ENCODE data around the gene DLL4.

DLL4 gene

DNA sequence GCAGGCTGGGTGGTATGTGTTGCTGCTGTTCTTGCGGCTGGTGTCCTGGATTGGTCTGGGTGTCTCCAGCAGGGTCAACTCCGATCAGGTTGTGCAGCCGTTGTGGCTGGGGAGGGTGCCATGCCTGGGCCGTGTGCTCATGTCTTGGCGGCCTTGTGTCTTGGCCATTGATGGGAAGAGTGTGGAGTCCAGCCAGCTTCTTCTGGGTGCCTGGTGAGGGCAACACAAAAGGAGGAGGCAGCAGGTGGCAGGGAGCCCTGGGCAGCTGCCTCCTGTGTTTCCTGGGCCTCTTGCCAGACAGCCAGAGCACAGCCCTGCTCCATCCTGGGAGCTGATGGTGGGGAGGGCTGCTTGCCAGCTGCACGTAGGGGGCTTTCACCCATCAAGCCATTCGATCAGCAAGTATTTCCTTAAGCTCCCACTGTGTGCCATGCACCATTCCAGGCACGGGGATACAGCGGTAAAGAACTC is 28.5 kb downstream of the DLL4 start:
- Histone ChIP-seq H3K79me1 (ENCODE audit: low read length) (peaks cover 5% of the 10 kb centered on the region), H3K4me2 (ENCODE audit: low read length) (no peak overlapping the region), H3K4me3 (ENCODE audit: low read length) (no peak overlapping the region), H3K23ac (ENCODE audit: low read length) (no peak overlapping the region), H4K5ac (ENCODE audit: low read length) (no peak overlapping the region), H3K79me2 (ENCODE audit: control insufficient read depth, insufficient read depth, low read length) (peaks cover 7% of the 10 kb centered on the region), H3K18ac (ENCODE audit: low read length) (no peak overlapping the region), H3K27me3 (ENCODE audit: insufficient read depth, low read length, poor library complexity) (no peaks in the 10 kb centered on the region), H2AK5ac (ENCODE audit: low read length) (no peak overlapping the region), H4K8ac (ENCODE audit: low read depth, low read length) (no peak overlapping the region), H3K27ac (ENCODE audit: low read depth, low read length) (no peak overlapping the region), H2BK15ac (replicated peaks; ENCODE audit: low read depth) (no peak overlapping the region), H3K4ac (ENCODE audit: low read depth, low read length) (no peak overlapping the region), H3K4me1 (ENCODE audit: control insufficient read depth, low read depth, low read length) (no peaks in the 10 kb centered on the region), H3K36me3 (ENCODE audit: control insufficient read depth, insufficient read depth, low read length) (peaks cover 5% of the 10 kb centered on the region), H2BK120ac (ENCODE audit: low read depth, low read length) (no peak overlapping the region), H2BK5ac (ENCODE audit: low read length) (no peak overlapping the region), H3K9ac (ENCODE audit: low read length) (no peak overlapping the region), H3K56ac (ENCODE audit: low read length) (no peak overlapping the region)
- DNase-seq = no peak
- WGBS (ENCODE audit: extremely low coverage, insufficient coverage, low lambda C conversion rate) = no CpG with 5 or more reads among the region's 9 CpGs

DNA sequence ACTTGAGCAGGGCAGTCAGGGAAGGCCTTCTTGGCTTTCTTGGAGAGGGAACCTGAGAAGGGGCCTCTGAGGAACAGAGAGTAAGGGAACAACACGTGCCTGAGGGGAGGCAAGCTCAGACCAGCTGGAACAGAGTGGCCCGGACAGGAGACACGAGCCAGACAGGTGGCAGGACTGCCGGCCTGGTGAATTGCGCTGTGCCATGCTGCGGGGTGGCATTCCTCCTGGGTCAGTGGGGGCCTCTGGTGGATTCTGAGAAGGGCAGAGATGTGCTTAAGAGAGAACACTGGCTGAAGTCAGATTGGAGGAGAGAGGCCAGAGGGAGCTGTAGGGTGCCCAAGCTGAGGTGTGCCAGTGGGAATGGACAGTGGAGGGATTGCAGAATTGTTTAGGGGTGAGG is 29.0 kb downstream of the DLL4 start:
- Histone ChIP-seq H3K79me1 (ENCODE audit: low read length) (peaks cover 5% of the 10 kb centered on the region), H3K56ac (ENCODE audit: low read length) (no peak overlapping the region), H2BK5ac (ENCODE audit: low read length) (no peak overlapping the region), H3K18ac (ENCODE audit: low read length) (no peak overlapping the region), H3K27ac (ENCODE audit: low read depth, low read length) (no peak overlapping the region), H3K23ac (ENCODE audit: low read length) (peak overlapping the region; percentile 57), H3K4me2 (ENCODE audit: low read length) (no peak overlapping the region), H3K27me3 (ENCODE audit: insufficient read depth, low read length, poor library complexity) (no peaks in the 10 kb centered on the region), H3K4me3 (ENCODE audit: low read length) (no peak overlapping the region), H4K5ac (ENCODE audit: low read length) (no peak overlapping the region), H2BK15ac (replicated peaks; ENCODE audit: low read depth) (no peak overlapping the region), H2AK5ac (ENCODE audit: low read length) (no peak overlapping the region), H3K4ac (ENCODE audit: low read depth, low read length) (no peak overlapping the region), H3K36me3 (ENCODE audit: control insufficient read depth, insufficient read depth, low read length) (peaks cover 5% of the 10 kb centered on the region), H2BK120ac (ENCODE audit: low read depth, low read length) (no peak overlapping the region), H3K4me1 (ENCODE audit: control insufficient read depth, low read depth, low read length) (no peaks in the 10 kb centered on the region), H4K8ac (ENCODE audit: low read depth, low read length) (no peak overlapping the region), H3K79me2 (ENCODE audit: control insufficient read depth, insufficient read depth, low read length) (peaks cover 7% of the 10 kb centered on the region), H3K9ac (ENCODE audit: low read length) (no peak overlapping the region)
- DNase-seq = no peak
- no CpG with 5 or more reads among the region's 6 CpGs for WGBS (ENCODE audit: extremely low coverage, insufficient coverage, low lambda C conversion rate)

DNA sequence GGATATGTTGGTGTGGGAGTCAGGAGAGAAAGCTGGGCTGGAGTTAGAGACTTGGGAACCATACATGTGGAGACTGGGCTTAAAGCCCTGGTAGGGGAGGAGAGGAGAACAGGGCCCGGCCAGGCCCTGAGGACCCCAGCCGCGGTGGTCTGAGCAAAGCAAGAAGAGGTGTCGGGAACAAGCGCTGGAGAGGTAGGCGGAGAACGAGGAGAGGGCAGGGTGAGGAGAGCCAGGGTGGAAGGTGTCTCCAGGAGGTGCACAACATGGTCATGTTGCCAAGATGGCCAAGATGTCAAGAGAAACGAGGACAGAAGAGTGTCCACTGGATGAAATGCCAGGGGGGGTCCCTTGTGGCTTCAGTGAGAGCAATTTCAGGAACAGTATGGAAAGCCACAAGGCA is 29.6 kb downstream of the DLL4 start:
- Histone ChIP-seq H4K5ac (ENCODE audit: low read length) (no peak overlapping the region), H3K18ac (ENCODE audit: low read length) (no peak overlapping the region), H3K4ac (ENCODE audit: low read depth, low read length) (no peak overlapping the region), H3K56ac (ENCODE audit: low read length) (no peak overlapping the region), H2AK5ac (ENCODE audit: low read length) (no peak overlapping the region), H2BK15ac (replicated peaks; ENCODE audit: low read depth) (no peak overlapping the region), H3K23ac (ENCODE audit: low read length) (no peak overlapping the region), H2BK120ac (ENCODE audit: low read depth, low read length) (no peak overlapping the region), H3K4me3 (ENCODE audit: low read length) (no peak overlapping the region), H3K36me3 (ENCODE audit: control insufficient read depth, insufficient read depth, low read length) (peaks cover 5% of the 10 kb centered on the region), H3K9ac (ENCODE audit: low read length) (no peak overlapping the region), H3K27me3 (ENCODE audit: insufficient read depth, low read length, poor library complexity) (no peaks in the 10 kb centered on the region), H3K4me2 (ENCODE audit: low read length) (no peak overlapping the region), H2BK5ac (ENCODE audit: low read length) (no peak overlapping the region), H3K79me2 (ENCODE audit: control insufficient read depth, insufficient read depth, low read length) (peaks cover 5% of the 10 kb centered on the region), H3K79me1 (ENCODE audit: low read length) (peaks cover 5% of the 10 kb centered on the region), H3K27ac (ENCODE audit: low read depth, low read length) (no peak overlapping the region), H3K4me1 (ENCODE audit: control insufficient read depth, low read depth, low read length) (no peaks in the 10 kb centered on the region), H4K8ac (ENCODE audit: low read depth, low read length) (no peak overlapping the region)
- no CpG with 5 or more reads among the region's 8 CpGs for WGBS (ENCODE audit: extremely low coverage, insufficient coverage, low lambda C conversion rate)
- DNase-seq = no peak

DNA sequence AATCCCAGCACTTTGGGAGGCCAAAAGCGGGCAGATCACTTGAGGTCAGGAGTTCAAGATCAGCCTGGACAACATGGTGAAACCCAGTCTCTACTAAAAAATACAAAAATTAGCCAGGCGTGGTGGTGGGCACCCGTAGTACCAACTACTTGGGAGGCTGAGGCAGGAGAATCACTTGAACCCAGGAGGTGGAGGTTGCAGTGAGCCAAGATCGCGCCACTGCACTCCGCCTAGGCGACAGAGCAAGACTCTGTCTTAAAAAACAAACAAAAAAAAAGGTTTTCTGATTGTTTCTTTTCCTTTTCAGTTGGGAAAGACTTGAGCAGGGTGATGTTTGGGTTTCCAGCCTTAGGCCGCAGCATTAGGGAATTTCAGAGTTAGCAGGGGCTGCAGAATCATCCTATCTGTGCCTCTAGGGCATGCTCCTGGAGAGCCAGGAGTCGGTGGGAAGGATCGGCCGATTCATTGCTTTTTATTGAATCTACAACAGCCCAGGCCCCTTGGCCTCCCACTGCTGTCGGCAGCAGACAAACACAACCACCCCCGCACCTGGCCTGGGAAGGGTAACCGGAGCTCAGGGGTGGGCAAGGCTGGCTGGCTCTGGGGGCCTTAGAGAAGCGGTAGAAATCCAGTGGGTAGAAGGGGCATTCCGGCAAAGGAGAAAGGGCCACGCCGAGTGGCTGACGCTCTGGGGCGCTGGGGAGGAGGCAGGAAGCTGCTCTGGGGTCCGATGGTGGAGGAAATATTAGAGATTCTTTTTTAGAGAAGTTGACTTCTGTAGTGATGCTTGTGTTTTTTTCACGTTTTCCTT is 30.4 kb downstream of the DLL4 start:
- peaks cover 2% of the 10 kb centered on the region for H3K79me2 ChIP-seq (ENCODE audit: control insufficient read depth, insufficient read depth, low read length)
- H2BK5ac ChIP-seq (ENCODE audit: low read length) = no peak overlapping the region
- H4K5ac ChIP-seq (ENCODE audit: low read length) = no peak overlapping the region
- no peak overlapping the region for H3K4me2 ChIP-seq (ENCODE audit: low read length)
- no peak overlapping the region for H3K23ac ChIP-seq (ENCODE audit: low read length)
- no peaks in the 10 kb centered on the region for H3K4me1 ChIP-seq (ENCODE audit: control insufficient read depth, low read depth, low read length)
- no peak overlapping the region for H3K18ac ChIP-seq (ENCODE audit: low read length)
- no peak overlapping the region for H3K4me3 ChIP-seq (ENCODE audit: low read length)
- peak overlapping the region; percentile 21 for H3K9ac ChIP-seq (ENCODE audit: low read length)
- peaks cover 5% of the 10 kb centered on the region for H3K36me3 ChIP-seq (ENCODE audit: control insufficient read depth, insufficient read depth, low read length)
- H3K79me1 ChIP-seq (ENCODE audit: low read length) = peaks cover 5% of the 10 kb centered on the region
- H2BK15ac ChIP-seq (replicated peaks; ENCODE audit: low read depth) = no peak overlapping the region
- H3K4ac ChIP-seq (ENCODE audit: low read depth, low read length) = no peak overlapping the region
- no peak overlapping the region for H2BK120ac ChIP-seq (ENCODE audit: low read depth, low read length)
- H2AK5ac ChIP-seq (ENCODE audit: low read length) = no peak overlapping the region
- H3K27ac ChIP-seq (ENCODE audit: low read depth, low read length) = peak overlapping the region; percentile 25
- H3K27me3 ChIP-seq (ENCODE audit: insufficient read depth, low read length, poor library complexity) = no peaks in the 10 kb centered on the region
- no peak overlapping the region for H4K8ac ChIP-seq (ENCODE audit: low read depth, low read length)
- peak overlapping the region; percentile 70 for H3K56ac ChIP-seq (ENCODE audit: low read length)
- no CpG with 5 or more reads among the region's 22 CpGs for WGBS (ENCODE audit: extremely low coverage, insufficient coverage, low lambda C conversion rate)
- DNase-seq = peak; percentile 72

DNA sequence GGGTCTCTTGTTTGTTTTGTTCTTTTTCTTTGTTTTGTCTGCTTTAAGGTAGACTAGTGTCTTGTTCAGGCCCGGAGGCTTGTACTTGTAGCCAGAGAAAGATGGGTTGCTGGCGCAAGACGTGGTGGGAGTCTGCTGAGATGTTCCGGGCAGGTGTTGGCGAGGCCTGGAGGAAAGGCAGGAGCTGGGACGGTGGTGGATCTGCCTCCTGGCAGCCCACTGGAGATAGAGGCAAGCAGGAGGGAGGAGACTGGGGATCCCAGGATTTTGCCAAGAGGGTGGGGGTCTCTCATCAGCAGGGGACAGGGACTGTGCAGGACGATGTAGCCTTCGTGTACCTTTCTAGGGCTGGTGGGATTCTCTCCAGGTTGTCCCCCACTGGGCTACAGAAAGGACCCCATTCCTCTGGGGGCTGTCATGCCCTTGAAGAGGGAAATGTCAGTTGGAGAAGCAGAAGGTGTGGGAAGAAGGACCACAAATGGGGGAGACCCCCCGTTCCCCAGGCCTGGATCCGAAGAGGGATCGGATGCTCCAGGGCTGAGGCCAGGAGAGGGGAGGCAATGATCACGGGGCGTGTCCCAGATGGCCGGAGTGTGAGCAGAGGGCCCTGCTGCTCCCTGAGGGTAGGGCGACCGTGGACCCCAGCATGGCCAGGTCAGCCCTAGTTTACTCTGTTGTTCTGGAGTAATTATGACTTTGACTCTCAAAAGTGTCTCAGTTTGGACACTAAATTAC is 31.2 kb downstream of the DLL4 start:
- Histone ChIP-seq H2BK120ac (ENCODE audit: low read depth, low read length) (no peak overlapping the region), H3K4me1 (ENCODE audit: control insufficient read depth, low read depth, low read length) (no peaks in the 10 kb centered on the region), H4K5ac (ENCODE audit: low read length) (no peak overlapping the region), H3K4me2 (ENCODE audit: low read length) (no peak overlapping the region), H3K27ac (ENCODE audit: low read depth, low read length) (no peak overlapping the region), H3K23ac (ENCODE audit: low read length) (no peak overlapping the region), H3K79me1 (ENCODE audit: low read length) (peaks cover 3% of the 10 kb centered on the region), H3K9ac (ENCODE audit: low read length) (no peak overlapping the region), H2BK5ac (ENCODE audit: low read length) (no peak overlapping the region), H3K27me3 (ENCODE audit: insufficient read depth, low read length, poor library complexity) (no peaks in the 10 kb centered on the region), H3K4me3 (ENCODE audit: low read length) (no peak overlapping the region), H3K79me2 (ENCODE audit: control insufficient read depth, insufficient read depth, low read length) (peaks cover 2% of the 10 kb centered on the region), H3K18ac (ENCODE audit: low read length) (no peak overlapping the region), H2AK5ac (ENCODE audit: low read length) (no peak overlapping the region), H4K8ac (ENCODE audit: low read depth, low read length) (no peak overlapping the region), H3K56ac (ENCODE audit: low read length) (no peak overlapping the region), H2BK15ac (replicated peaks; ENCODE audit: low read depth) (no peak overlapping the region), H3K36me3 (ENCODE audit: control insufficient read depth, insufficient read depth, low read length) (peaks cover 3% of the 10 kb centered on the region), H3K4ac (ENCODE audit: low read depth, low read length) (no peak overlapping the region)
- no CpG with 5 or more reads among the region's 16 CpGs for WGBS (ENCODE audit: extremely low coverage, insufficient coverage, low lambda C conversion rate)
- no peak for DNase-seq

All from mesendoderm (in vitro differentiated cells).